Spleen (tissue), 7 donors: Measurements from ENCODE around the gene PLEKHJ1.

ENCODE experiments used
- CTCF ChIP-seq, 11 experiments: fragments of 200-600 bp in 7 of 11; fragments of 450-650 bp in 4 of 11; sonication (generic) in 4 of 11; IDR thresholded peaks in 8 of 11; conservative IDR thresholded peaks in 3 of 11; 1 replicate in 7 of 11; 2 replicates in 4 of 11; pipeline versions ENCODE4 v1.4.0 to v1.8.0; 2016 to 2021; ENCODE audit warnings: antibody characterized with exemption in 11 of 11, inconsistent platforms in 4 of 11, mild to moderate bottlenecking in 1 of 11
- POLR2A ChIP-seq, 3 donors: fragments of 450-650 bp; IDR thresholded peaks; one replicate each; pipeline ENCODE4 v1.5.1; 2017; ENCODE audit warnings: antibody characterized with exemption in 3 of 3, mild to moderate bottlenecking in 1 of 3
- POLR2AphosphoS5 ChIP-seq, 3 donors: sonication (generic); formaldehyde crosslinking; IDR thresholded peaks; one replicate each; pipeline ENCODE4 v1.5.1; 2017; ENCODE audit warnings: antibody characterized with exemption in 3 of 3
- donor health status: DM: no; HTN: no; CAD: no; lungs with moderate emphysema.
- donor health status: DM: no; HTN: no; CAD: no.
- donor health status: DM: no; HTN: no; CAD: no.

GRCh38 chr19:2230807-2231533, 5.2 kb downstream of the PLEKHJ1 start:
- TF ChIP-seq CTCF (IDR thresholded peaks at IDR 0.05 in 8 of 11, conservative IDR thresholded peaks at IDR 0.05 in 3 of 11): no peak
- TF ChIP-seq POLR2A (IDR thresholded peaks at IDR 0.05): no peak
- TF ChIP-seq POLR2AphosphoS5 (IDR thresholded peaks at IDR 0.05): peak; percentile 3 to 53 (median 28)
